Heart left ventricle (tissue), 16 donors: Measurements from ENCODE around the gene AARSD1. TPM values are rescaled to one million over a fixed set of nuclear protein-coding genes. Genes with fewer than 3 reads are reported as not detected.
"Not testable (repeated sequence)": the region's sequence is repeated elsewhere in the genome, so short reads cannot be mapped to it uniquely, and the experiment has no call there.

Source experiments
- ATAC-seq, 4 donors: fragments of 200-7000 bp; cut with Tn5 transposase; one replicate each; pipeline ENCODE4 v1.9.1; 2020 to 2022; ENCODE audit warnings: moderate library complexity in 4 of 4, mild to moderate bottlenecking in 3 of 4, moderate number of reproducible peaks in 1 of 4
- DNase-seq, 5 donors: peaks; one replicate each; pipeline ENCODE4 v3.0.0-alpha.2; 2020
- H3K27ac ChIP-seq, 12 donors: fragments of 200-600 bp; sonication (generic) in 4 of 12; one replicate each; pipeline versions ENCODE4 v1.5.0 to v1.8.0; 2016 to 2022; ENCODE audit warnings: mild to moderate bottlenecking in 2 of 12
- H3K27me3 ChIP-seq, 9 donors: fragments of 200-600 bp; sonication (generic) in 2 of 9; one replicate each; pipeline versions ENCODE4 v1.5.1 to v1.8.0; 2016 to 2022; ENCODE audit warnings: mild to moderate bottlenecking in 3 of 9
- H3K36me3 ChIP-seq, 9 donors: fragments of 200-600 bp; sonication (generic) in 2 of 9; one replicate each; pipeline versions ENCODE4 v1.5.0 to v1.8.0; 2018 to 2022; ENCODE audit warnings: mild to moderate bottlenecking in 2 of 9
- H3K4me1 ChIP-seq, 12 donors: fragments of 200-600 bp; sonication (generic) in 4 of 12; one replicate each; pipeline versions ENCODE4 v1.5.0 to v1.8.0; 2016 to 2022; ENCODE audit warnings: mild to moderate bottlenecking in 3 of 12
- H3K4me3 ChIP-seq, 12 donors: fragments of 200-600 bp; sonication (generic) in 4 of 12; one replicate each; pipeline versions ENCODE4 v1.5.0 to v1.8.0; 2017 to 2022; ENCODE audit warnings: mild to moderate bottlenecking in 9 of 12, moderate library complexity in 4 of 12
- H3K9me3 ChIP-seq, 12 donors: fragments of 200-600 bp; sonication (generic) in 4 of 12; one replicate each; pipeline versions ENCODE4 v1.5.0 to v1.8.0; 2016 to 2022; ENCODE audit warnings: mild to moderate bottlenecking in 1 of 12
- CTCF ChIP-seq, 12 donors: fragments of 200-600 bp; sonication (generic) in 4 of 12; IDR thresholded peaks; one replicate each; pipeline versions ENCODE4 v1.5.0 to v1.8.0; 2018 to 2022; ENCODE audit warnings: antibody characterized with exemption in 12 of 12, mild to moderate bottlenecking in 5 of 12
- POLR2A ChIP-seq, 2 donors: fragments of 450-650 bp; IDR thresholded peaks; one replicate each; pipeline ENCODE4 v1.6.1; 2017; ENCODE audit warnings: antibody characterized with exemption in 2 of 2, mild to moderate bottlenecking in 2 of 2, moderate library complexity in 2 of 2
- WGBS, 4 donors: extraction: QIAGEN DNeasy Blood & Tissue Kit in 2 of 4; methylation state at CpG; one replicate each; pipeline versions ENCODE4 v1.1.5 to v1.1.7; 2013 to 2018; 5-methylcytosine and 5-hydroxymethylcytosine counted together
- intact Hi-C, 10 donors: fragments of 100-400 bp; cut with DNase I; formaldehyde crosslinking; loops; one replicate each; pipeline versions ENCODE4 v1.11.1 to v1.14.2; 2022
- polyA plus RNA-seq, 2 donors: library from polyadenylated mRNA; stranded (reverse); fragments of 200-250 nt; gene quantifications; one replicate each; pipeline ENCODE4 v1.2.3, GENCODE V29; 2013
- total RNA-seq, 9 donors: library from RNA; depleted of rRNA in 2 of 9; stranded (reverse); fragments of >200 nt in 2 of 9; fragmentation: NEBNext Ultra II Directional in 3 of 9; extraction: Animal tissue kit (Norgen Biotek cat#: 25700) in 3 of 9; gene quantifications; one replicate each; pipeline versions ENCODE4 v1.1.0 to v1.2.4, GENCODE V29; 2016 to 2023
- donor health status: ischemic (EF 13 %, LVEDD 7.1; RV severe dilation, severe dysfunction).
- donor health status: healthy with polysubstance abuse.
- donor health status: DM: no; HTN: yes; CAD: no.
- donor health status: DM: no; HTN: no; CAD: no.
- donor health status: ischemic (EF 25% LVEDD 6.9; RV normal size, moderate dysfunction).
- donor health status: ischemic (EF 25% LVEDD 5.7; RV mildly dilated, moderate dysfunction).
- donor health status: healthy.
- donor health status: DM: yes; HTN: yes; CAD: no.
- donor health status: ischemic (EF 35%, LVEDD 5.7; RV mildly dilated, moderate dysfunction).
- donor health status: nonischemic (EF 11% LVEDD 7.7; RV severe dilation, severe dysfunction).
- donor health status: DM: yes; HTN: yes; CAD: no.
- donor health status: PGD.
- donor health status: ischemic (EF 29% LVEDD 5.4; RV normal size, mild dysfunction).
- donor health status: nonischemic (EF 23%, LVEDD 6.1; RV moderate dilation, normal function).

The AARSD1 gene
- total and polyA plus RNA-seq, 11 donors, result 19.5 to 66.3 (median 27.0) TPM

- DNase-seq, result peak; percentile 69 to 88 (median 73)
- WGBS, 4 donors, result 24 to 29% (median 28%) methylated on average over 18 to 21 of the region's 21 CpGs
- Histone ChIP-seq H3K27me3 (no peaks in the 10 kb centered on the region), H3K36me3 (peaks cover 0 to 11% (median 3%) of the 10 kb centered on the region in 9 donors), H3K9me3 (no peaks in the 10 kb centered on the region), H3K4me1 (peaks cover 0 to 36% (median 25%) of the 10 kb centered on the region in 12 donors), H3K4me3 (peak within 1 kb of the TSS; percentile 63 to 100 (median 92)), H3K27ac (peak within 1 kb of the TSS; percentile 11 to 93 (median 89))
- ATAC-seq, result peak; percentile 83 to 90 (median 86)
- TF ChIP-seq CTCF (IDR thresholded peaks at IDR 0.05) (no peak), POLR2A (IDR thresholded peaks at IDR 0.05) (no peak)
- intact Hi-C loops, result loop anchor here in 2 of 10 donors (1.0 kb wide), 2 partner anchors 15 to 19 kb away; partner anchors contain the start of genes RPL27 (in 2 of the 2) and AARSD1 (in 1 of the 2)
Observed at GRCh38 chr17:42979511-42980273, 15.4 kb upstream of the AARSD1 start, which contains the start of gene PTGES3L. Gene PTGES3L (minus strand): TSS chr17:42980080. CDS start chr17:42980053, 27 bp downstream.

- 86 to 91% (median 90%) methylated on average over 16 of the region's 16 CpGs for WGBS, 4 donors
- not testable (repeated sequence) for H3K36me3 ChIP-seq, H3K4me3 ChIP-seq, H3K27me3 ChIP-seq, H3K9me3 ChIP-seq, ATAC-seq, DNase-seq, H3K27ac ChIP-seq
- intact Hi-C loops, result loop anchor here in 1 of 10 donors (2.0 kb wide), 1 partner anchor 19 kb away; no protein-coding TSS in a partner anchor
- H3K4me1 ChIP-seq, result peaks cover 0 to 16% (median 10%) of the 10 kb centered on the region in 12 donors
Observed at GRCh38 chr17:42975701-42976100, 11.4 kb upstream of the AARSD1 start.

- H3K36me3 ChIP-seq, result no peaks in the 10 kb centered on the region
- no peak overlapping the region for H3K4me3 ChIP-seq
- no peaks in the 10 kb centered on the region for H3K27me3 ChIP-seq
- H3K4me1 ChIP-seq, result peaks cover 0 to 13% (median 10%) of the 10 kb centered on the region in 12 donors
- intact Hi-C loops, result no loop called here
- H3K9me3 ChIP-seq, result no peaks in the 10 kb centered on the region
- no peak for ATAC-seq
- no peak overlapping the region for H3K27ac ChIP-seq
- TF ChIP-seq CTCF (IDR thresholded peaks at IDR 0.05) (no peak), POLR2A (IDR thresholded peaks at IDR 0.05) (no peak)
- 30 to 49% (median 43%) methylated on average over 2 of the region's 2 CpGs for WGBS, 4 donors
- no peak for DNase-seq
Observed at GRCh38 chr17:42975265-42975664, 11.0 kb upstream of the AARSD1 start.

- H3K4me1 ChIP-seq, H3K27ac ChIP-seq, H3K4me3 ChIP-seq, H3K36me3 ChIP-seq, H3K27me3 ChIP-seq, ATAC-seq, DNase-seq, intact Hi-C loops, H3K9me3 ChIP-seq: not testable (repeated sequence)
- 79 to 88% (median 81%) methylated on average over 5 to 14 of the region's 18 CpGs; no CpG with 5 or more reads in 1 of the 4 donors for WGBS, 4 donors
Observed at GRCh38 chr17:42973323-42973722, 9.1 kb upstream of the AARSD1 start.

GRCh38 chr17:42971589-42971988, 7.3 kb upstream of the AARSD1 start:
- Histone ChIP-seq H3K36me3 (no peaks in the 10 kb centered on the region), H3K4me1 (no peaks in the 10 kb centered on the region), H3K4me3 (no peak overlapping the region), H3K9me3 (no peaks in the 10 kb centered on the region), H3K27me3 (no peaks in the 10 kb centered on the region), H3K27ac (no peak overlapping the region)
- ATAC-seq (no peak), DNase-seq (no peak)
- TF ChIP-seq POLR2A (IDR thresholded peaks at IDR 0.05), result no peak
- no peak for TF ChIP-seq CTCF (IDR thresholded peaks at IDR 0.05)
- intact Hi-C loops, result no loop called here
- 85 to 94% (median 88%) methylated on average over 5 of the region's 5 CpGs for WGBS, 4 donors
